Measurements from ENCODE around the gene PSEN2.

DNA sequence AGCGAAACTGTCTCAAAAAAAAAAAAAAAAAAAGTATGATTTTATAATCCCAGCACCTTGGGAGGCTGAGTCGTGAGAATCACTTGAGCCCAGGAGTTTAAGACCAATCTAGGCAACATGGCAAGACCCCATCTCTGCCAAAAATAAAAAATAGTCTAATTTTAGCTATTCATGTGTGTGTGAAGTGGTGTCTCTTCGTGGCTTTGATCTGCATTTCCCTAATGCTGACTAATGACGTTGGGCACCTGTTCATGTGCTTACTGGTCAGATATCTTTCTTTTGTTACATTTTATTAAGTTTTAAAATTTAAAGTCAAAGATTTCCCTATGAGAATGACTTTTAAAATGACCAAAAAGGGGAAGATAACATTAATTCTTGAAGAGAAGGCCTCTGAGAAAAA, 31.0 kb downstream of the PSEN2 start:
- no peak for TF ChIP-seq CTCF (IDR thresholded peaks at IDR 0.05)
- no peak for TF ChIP-seq POLR2A (IDR thresholded peaks at IDR 0.05)
- no peak for TF ChIP-seq EP300 (IDR thresholded peaks at IDR 0.05)
- TF ChIP-seq POLR2AphosphoS5 (IDR thresholded peaks at IDR 0.05), result no peak

Data from upper lobe of left lung (tissue), 4 donors.